DMS79 treated with DMSO at 0.1 percent for 48 hours (cell line): ENCODE results near the gene PTPRD.

Source experiments
- DNase-seq: peaks from one replicate; lab custom pipeline; 2025; lab: John Stamatoyannopoulos, UW

The PTPRD gene

DNA sequence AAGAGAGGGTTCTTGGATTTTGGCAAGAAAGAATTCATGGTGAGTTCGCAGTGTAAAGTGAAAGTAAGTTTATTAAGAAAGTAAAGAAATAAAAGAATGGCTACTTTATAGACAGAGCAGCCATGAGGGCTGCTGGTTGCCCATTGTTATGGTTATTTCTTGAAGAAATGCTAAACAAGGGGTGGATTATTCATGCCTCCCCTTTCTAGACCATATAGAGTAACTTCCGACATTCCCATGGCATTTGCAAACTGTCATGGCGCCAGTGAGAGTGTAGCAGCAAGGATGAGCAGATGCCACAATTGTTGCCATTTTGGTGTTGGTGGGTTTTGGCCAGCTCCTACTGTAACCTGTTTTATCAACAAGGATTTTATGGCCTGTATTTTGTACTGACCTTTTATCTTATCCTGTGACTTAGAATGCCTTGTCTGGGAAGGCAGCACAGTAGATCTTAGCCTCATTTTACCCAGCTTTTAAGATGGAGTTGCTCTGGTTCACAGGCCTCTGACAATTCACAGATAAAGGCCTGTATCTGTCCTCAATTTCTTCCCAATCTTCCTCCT lies 1787.1 kb downstream of the PTPRD start:
- no peak for DNase-seq

DNA sequence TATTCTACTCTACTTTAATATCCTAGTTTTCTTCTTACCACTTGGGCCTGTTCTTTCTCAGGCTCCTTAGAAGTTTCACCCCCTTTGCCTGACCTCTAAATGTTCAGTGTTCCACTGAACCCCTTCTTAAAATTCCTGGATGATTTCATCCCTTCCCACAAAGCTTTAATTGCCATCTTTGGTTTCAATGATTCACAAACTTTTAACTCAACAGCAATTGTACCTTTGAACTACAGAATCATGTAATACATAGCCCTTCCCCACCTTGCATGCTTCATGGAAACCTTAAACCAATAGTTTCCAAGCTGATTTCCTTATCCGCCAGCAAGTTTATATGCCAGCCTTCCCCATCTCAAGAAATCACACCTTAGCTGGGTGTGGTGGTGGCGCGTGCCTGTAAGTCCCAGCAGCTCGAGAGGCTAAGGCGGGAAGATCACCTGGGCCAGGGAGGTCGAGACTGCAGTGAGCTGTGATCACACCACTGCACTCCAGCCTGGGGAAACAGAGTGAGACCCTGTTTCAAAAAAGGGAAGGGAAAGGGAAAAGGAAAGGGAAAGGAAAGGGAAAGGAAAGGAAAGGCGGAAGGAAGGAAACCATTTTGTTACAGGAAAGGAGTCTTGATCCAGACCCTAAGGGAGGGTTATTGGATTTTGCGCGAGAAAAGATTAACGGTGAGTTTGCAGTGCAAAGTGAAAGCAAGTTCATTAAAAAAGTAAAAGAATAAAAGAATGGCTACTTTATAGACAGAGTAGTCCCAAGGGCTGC lies 1789.5 kb downstream of the PTPRD start:
- DNase-seq: no peak

DNA sequence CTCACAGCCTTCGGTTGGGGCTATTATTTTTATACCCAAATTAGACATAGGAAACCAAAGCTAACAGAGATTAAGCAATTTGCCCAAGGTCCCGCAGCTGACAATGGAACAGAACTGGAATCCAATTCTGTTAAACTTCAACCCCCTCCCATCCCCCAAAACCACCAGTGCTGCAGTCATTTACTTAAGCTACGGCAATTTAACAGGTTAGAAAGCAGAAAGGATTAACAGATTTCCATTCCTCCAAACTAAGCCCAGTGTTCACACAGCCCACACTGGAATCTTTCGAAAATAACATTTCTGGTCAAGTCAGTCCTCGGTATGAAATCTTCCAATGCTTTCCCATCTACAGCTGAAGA lies 1790.2 kb downstream of the PTPRD start:
- DNase-seq: no peak

- no peak for DNase-seq
These were observed 1790.7 kb downstream of the PTPRD start for GRCh38 chr9:8821910-8822666.

DNA sequence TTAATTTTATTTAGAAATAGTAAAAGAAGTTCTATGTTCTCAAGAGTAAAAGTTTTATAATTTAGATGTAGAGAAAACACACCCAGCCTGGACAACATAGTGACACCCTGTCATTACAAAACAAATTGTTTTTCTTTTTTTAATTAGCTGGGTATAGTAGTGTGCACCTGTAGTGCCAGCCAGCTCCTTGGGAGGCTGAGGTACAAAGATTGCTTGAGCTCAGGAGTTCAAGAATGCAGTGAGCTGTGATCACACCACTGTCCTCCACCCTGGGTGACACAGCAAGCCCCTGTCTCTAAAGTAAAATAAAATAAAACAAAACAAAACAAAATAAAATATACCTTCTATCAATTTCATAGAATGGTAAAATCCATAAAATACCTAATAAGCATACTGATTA lies 1795.5 kb downstream of the PTPRD start:
- no peak for DNase-seq

- peak; percentile 58 for DNase-seq
These were observed 1796.4 kb downstream of the PTPRD start for GRCh38 chr9:8816361-8816760.

GRCh38 chr9:8815931-8816330 lies 1796.9 kb downstream of the PTPRD start:
- no peak for DNase-seq

GRCh38 chr9:8815219-8815618 lies 1797.6 kb downstream of the PTPRD start:
- no peak for DNase-seq

GRCh38 chr9:8812888-8813287 lies 1799.9 kb downstream of the PTPRD start:
- DNase-seq: no peak

- no peak for DNase-seq
These were observed 1803.1 kb downstream of the PTPRD start for GRCh38 chr9:8809741-8810140.

DNA sequence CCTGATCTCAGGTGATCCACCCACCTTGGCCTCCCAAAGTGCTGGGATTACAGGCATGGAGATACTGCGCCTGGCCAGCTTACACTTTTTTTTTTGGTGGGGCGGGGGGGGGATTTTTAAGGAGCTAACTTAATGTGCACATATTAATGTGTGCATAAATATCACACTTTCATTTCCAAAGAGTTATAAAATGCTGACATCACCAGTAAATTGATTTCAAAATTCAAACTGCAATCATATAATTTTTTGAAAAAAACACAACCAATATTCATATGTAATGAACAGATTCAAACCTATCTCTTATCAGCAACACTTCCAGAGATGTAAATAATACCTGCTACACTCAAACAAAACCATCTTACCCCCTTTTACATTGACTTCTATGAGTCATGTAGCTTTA lies 1806.7 kb downstream of the PTPRD start:
- no peak for DNase-seq

DNA sequence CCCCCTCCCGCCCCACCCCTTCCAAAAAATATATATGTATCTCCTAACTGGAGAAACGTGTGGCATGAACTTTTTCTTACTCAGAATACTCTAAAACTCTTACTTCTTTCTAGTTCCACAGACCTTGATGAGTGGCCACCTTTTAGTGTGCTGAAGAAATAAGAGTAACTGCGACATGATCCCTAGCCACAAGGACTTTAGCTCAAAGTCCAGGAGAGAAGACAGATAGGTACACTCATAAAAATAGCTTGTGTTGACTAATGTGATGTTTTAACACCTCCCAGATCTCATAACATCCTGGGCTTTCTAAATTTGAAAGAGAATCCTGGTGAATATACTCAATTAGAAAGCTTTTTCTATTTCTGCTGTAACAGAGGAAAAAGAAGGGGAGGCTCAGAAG lies 1808.2 kb downstream of the PTPRD start:
- DNase-seq: no peak

DNA sequence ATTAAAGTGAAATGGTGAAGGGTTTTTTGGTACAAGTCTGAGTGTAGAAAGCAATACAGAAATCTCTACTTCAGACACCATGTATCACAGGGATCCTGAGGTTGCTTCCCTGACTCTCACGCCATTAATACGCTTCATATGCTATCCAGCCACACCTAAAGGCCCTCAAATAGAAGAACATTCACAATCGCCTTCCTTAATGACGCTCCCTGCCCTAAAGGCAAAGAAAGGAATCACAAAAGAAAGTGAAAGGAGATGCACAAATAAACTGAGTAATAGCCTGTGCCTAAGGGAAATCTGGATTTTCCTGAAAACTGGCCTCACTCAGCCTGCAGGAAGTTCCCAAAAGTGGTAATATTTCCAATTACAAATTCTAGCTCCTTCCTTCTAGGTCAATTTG lies 1810.6 kb downstream of the PTPRD start:
- no peak for DNase-seq

GRCh38 chr9:8800196-8800595 lies 1812.6 kb downstream of the PTPRD start:
- no peak for DNase-seq

DNA sequence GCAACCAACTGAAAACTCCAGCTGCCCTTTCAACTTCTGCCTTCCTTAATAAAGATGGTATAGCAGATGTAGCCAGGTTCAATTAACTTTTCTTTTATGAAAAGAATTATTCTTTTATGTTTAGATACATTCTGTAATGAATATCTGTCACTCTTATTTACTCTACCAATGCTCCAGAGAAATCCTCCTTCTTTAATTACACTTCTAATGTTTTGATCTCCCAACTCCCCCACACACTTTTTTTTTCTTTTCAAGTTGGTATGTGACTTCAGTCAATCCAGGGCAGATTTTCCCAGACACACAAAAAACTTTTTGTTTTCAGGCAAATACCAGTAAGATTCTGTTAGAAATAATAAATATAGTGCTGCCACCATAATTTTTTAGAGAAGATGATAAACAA lies 1813.2 kb downstream of the PTPRD start:
- DNase-seq: no peak

DNA sequence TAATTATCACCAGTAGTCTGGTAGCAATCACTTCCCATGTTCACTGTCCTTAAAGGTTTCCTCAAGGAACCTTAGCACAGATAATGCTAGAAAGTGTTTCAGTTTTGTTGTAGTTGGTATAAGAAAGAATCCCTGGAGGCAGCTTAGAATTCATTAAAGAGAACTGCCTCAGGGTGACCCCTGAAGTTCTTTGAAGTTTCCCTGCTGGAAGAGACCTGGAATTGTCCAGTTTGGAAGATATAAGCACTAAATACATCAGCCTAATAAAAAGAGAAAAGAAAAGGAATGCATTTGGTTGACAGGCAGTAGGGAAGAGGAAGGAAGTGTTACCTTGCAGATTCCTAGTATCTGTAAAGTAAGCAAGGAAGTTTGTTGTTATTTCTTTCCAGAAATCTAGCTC lies 1813.6 kb downstream of the PTPRD start:
- DNase-seq: no peak

GRCh38 chr9:8784838-8785237 lies 1828.0 kb downstream of the PTPRD start:
- DNase-seq: peak; percentile 51

GRCh38 chr9:8783941-8784340 lies 1828.9 kb downstream of the PTPRD start:
- peak; percentile 87 for DNase-seq

GRCh38 chr9:8782237-8782636 lies 1830.6 kb downstream of the PTPRD start:
- DNase-seq: no peak

GRCh38 chr9:8781458-8781857 lies 1831.3 kb downstream of the PTPRD start:
- DNase-seq: no peak

DNA sequence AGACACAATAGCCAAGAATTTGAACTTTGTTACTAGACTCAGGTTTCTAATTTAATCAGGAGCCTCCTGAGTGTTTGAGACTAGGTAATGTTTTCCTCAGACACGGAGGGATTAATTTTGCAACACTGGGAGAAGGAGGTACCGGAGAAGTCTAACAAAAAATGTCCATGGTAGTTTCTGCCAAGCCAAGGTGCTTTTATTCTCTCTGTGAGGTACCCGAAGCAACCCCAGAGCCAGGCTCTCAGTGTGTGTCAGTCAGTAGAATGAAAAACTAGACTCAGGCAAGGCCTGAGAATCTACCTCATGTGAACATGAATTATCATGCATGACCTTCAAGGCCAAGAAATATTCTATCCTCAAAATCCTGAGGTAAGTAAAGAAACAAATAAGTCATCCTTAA lies 1832.4 kb downstream of the PTPRD start:
- DNase-seq: no peak

- DNase-seq: no peak
These were observed 1833.3 kb downstream of the PTPRD start for GRCh38 chr9:8779478-8779877.

DNA sequence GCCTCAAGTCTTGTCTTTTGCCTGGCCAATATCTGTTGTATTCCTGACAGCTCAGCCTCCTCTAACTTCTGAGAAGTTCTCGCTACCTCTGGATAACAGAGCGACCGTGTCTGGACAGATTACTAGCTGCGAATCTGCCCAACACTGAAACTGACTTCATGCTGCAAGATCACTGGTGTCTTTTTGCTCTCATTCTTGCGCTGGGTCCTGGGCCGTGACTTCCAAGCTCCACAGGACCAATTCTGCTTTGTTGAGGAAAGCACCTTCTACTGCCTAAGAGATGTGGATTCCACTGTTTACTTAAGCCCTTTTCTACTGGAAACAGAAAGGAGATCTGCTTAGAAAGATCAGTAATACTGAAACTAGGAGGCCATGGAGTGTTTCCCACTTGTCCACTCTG lies 1834.4 kb downstream of the PTPRD start:
- DNase-seq: no peak
